Lower lobe of right lung (tissue), 2 donors: ENCODE measurements around the gene TMPRSS3. TPM values are rescaled to one million over a fixed set of nuclear protein-coding genes. Genes with fewer than 3 reads are reported as not detected.

Experiments used
- ATAC-seq, 2 donors: fragments of 200-7000 bp; cut with Tn5 transposase; one replicate each; pipeline ENCODE4 v1.9.1; 2020 to 2022; ENCODE audit warnings: mild to moderate bottlenecking in 2 of 2, moderate library complexity in 2 of 2
- DNase-seq: peaks from one replicate; pipeline ENCODE4 v3.0.0-alpha.2; 2020
- H3K27ac ChIP-seq: fragments of 200-600 bp; one replicate; pipeline ENCODE4 v1.8.0; 2022
- H3K27me3 ChIP-seq: fragments of 200-600 bp; one replicate; pipeline ENCODE4 v1.8.0; 2022; ENCODE audit warnings: low read depth
- H3K36me3 ChIP-seq: fragments of 200-600 bp; one replicate; pipeline ENCODE4 v1.8.0; 2022; ENCODE audit warnings: mild to moderate bottlenecking
- H3K4me1 ChIP-seq: fragments of 200-600 bp; one replicate; pipeline ENCODE4 v1.8.0; 2022
- H3K4me3 ChIP-seq: fragments of 200-600 bp; one replicate; pipeline ENCODE4 v1.8.0; 2022; ENCODE audit warnings: mild to moderate bottlenecking
- H3K9me3 ChIP-seq: fragments of 200-600 bp; one replicate; pipeline ENCODE4 v1.8.0; 2022
- CTCF ChIP-seq: fragments of 200-600 bp; IDR thresholded peaks from one replicate; pipeline ENCODE4 v1.8.0; 2022; ENCODE audit warnings: antibody characterized with exemption, mild to moderate bottlenecking
- intact Hi-C: fragments of 100-400 bp; cut with DNase I; formaldehyde crosslinking; loops from one replicate; pipeline ENCODE4 v1.11.0; 2022
- total RNA-seq: library from RNA; stranded (reverse); fragmentation: NEBNext Ultra II Directional; extraction: Animal tissue kit (Norgen Biotek cat#: 25700); gene quantifications from one replicate; pipeline ENCODE4 v1.2.1, GENCODE V29; 2021
- donor health status: DM: no; HTN: yes; CAD: no; lungs with severe emphysema.

The TMPRSS3 gene
- total RNA-seq, 1 donor from 2014 or later, result 3.8 TPM

DNA sequence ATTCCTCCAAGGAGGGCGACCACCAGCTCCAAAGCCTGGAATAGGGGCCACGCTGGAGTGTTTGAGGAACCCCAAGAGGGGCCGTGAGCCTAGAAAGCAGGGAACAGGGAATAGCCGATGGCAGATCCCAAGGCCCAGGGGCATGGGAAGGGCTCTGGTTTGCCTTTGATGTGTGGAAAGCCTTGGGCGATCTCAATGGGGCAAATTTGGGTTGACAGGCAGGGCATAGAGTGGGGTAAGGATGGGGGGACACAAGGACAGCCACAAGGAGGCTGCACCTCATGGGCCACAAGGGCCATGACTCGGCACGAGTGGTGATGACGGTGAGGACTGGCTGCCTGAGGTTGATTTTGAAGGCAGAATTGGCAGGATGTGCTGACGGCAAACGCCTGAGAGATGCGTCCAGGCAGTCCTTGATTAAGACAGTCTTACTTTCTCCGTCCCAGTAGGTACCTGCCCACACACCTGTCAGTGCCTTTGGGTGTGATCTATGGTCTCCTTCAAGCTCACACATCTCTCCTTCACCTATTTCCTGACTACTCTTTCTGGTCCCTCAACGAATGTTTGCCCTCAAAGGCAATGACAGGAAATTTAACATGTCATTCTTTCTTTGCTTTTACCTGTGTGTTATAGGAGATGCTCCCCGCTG is 2.0 kb upstream of the TMPRSS3 start:
- H3K4me3 ChIP-seq, result no peak overlapping the region
- no peak for DNase-seq

DNA sequence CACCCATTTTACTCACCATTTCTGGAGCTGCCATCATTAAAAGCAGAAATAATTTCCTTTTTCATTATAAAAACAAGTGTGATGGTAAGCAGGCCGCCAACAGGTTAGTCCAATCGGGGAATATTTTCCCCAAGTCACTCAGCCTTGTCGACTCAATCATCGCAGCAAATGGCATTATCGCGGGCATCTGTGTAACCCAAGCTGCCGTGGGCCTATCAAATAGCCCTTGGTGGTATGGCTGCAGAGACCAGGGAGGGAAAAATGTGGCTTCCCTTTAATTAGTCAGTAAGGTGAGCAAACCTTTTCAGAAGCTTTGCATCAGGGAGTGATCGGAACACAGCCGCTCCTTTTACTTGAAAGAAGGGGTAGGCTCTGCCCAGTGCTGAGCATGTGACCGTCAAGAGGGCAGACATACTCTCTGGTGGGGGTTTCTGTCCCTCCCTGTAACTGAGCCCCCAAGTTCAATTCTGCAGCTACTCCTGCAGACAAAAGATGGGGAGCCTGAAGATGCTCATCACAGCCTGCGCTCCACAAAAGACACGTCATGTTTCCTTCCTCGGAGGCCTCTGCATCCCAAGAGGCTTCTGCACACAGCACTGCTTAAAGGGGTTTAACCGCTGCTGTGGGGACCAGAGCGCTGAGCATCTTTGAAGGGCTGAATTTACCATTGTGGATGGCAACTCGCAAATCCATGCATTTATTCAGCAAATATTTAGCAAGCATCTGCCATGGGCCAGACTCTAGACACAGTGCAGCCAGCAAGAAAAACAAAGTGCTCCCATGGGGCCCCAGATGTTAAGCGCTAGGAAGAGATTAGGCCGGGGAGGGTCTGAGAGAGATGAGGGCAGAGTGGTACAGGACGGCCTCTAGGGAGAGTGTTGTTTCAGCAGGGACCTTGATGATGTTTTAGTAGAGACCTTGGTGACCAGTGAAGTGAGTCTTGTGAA is 1.2 kb upstream of the TMPRSS3 start:
- H3K27me3 ChIP-seq, result no peaks in the 10 kb centered on the region
- no peak for DNase-seq

More for the DNA sequence above, 2.0 kb upstream of the TMPRSS3 start:
- H3K4me1 ChIP-seq, result peaks cover 2% of the 10 kb centered on the region
- intact Hi-C loops, result no loop called here
- no peak overlapping the region for H3K27ac ChIP-seq
- H3K36me3 ChIP-seq, result no peaks in the 10 kb centered on the region
- no peak for TF ChIP-seq CTCF
- H3K27me3 ChIP-seq, result no peaks in the 10 kb centered on the region
- no peak for ATAC-seq
- peaks cover 7% of the 10 kb centered on the region for H3K9me3 ChIP-seq

DNA sequence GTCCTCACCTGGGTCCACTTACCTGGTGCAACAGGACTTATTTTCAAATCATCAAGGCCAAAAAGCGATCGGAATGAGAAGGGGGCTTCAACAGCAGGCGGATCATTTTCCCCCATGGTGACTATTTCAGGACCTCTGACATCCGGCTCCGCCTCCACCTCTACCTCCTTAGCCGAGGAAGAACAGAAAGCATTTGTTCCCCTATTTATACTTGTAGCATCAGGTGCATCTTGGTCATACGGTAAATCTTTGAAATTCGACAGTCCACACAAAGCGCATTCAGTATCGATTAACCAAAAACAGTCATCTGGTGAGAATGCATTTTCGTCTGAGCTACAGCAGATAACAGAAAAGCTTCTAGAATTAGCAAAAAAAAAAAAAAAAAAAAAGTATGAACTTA is 550 bp downstream of the TMPRSS3 start:
- Histone ChIP-seq H3K4me1 (peaks cover 6% of the 10 kb centered on the region), H3K4me3 (no peak overlapping the region), H3K27ac (no peak overlapping the region)

More for the DNA sequence above, 1.2 kb upstream of the TMPRSS3 start:
- no peak for ATAC-seq
- no peak for TF ChIP-seq CTCF
- no peak overlapping the region for H3K27ac ChIP-seq
- H3K36me3 ChIP-seq, result no peaks in the 10 kb centered on the region
- H3K4me1 ChIP-seq, result peaks cover 6% of the 10 kb centered on the region
- peaks cover 7% of the 10 kb centered on the region for H3K9me3 ChIP-seq
- H3K4me3 ChIP-seq, result no peak overlapping the region
- intact Hi-C loops, result no loop called here

GRCh38 chr21:42393443-42393950 is 2.4 kb downstream of the TMPRSS3 start:
- ATAC-seq (no peak), DNase-seq (no peak)
- H3K9me3 ChIP-seq, result no peaks in the 10 kb centered on the region
- intact Hi-C loops, result no loop called here
- H3K4me3 ChIP-seq, result no peak overlapping the region
- TF ChIP-seq CTCF, result no peak
- no peak overlapping the region for H3K27ac ChIP-seq
- H3K36me3 ChIP-seq, result no peaks in the 10 kb centered on the region
- no peaks in the 10 kb centered on the region for H3K27me3 ChIP-seq
- peaks cover 6% of the 10 kb centered on the region for H3K4me1 ChIP-seq

More for the DNA sequence above, 550 bp downstream of the TMPRSS3 start:
- no peaks in the 10 kb centered on the region for H3K27me3 ChIP-seq
- intact Hi-C loops, result no loop called here
- DNase-seq (no peak), ATAC-seq (no peak)
- no peaks in the 10 kb centered on the region for H3K9me3 ChIP-seq
- TF ChIP-seq CTCF, result no peak
- no peaks in the 10 kb centered on the region for H3K36me3 ChIP-seq

- no peak for DNase-seq
- Histone ChIP-seq H3K4me1 (peaks cover 6% of the 10 kb centered on the region), H3K9me3 (no peaks in the 10 kb centered on the region), H3K36me3 (no peaks in the 10 kb centered on the region), H3K4me3 (no peak overlapping the region), H3K27ac (no peak overlapping the region), H3K27me3 (no peaks in the 10 kb centered on the region)
- no peak for TF ChIP-seq CTCF
- no peak for ATAC-seq
- intact Hi-C loops, result no loop called here
Observed at GRCh38 chr21:42392731-42393442, 3.0 kb downstream of the TMPRSS3 start.
